GM12878 (cell line): Measurements from ENCODE around the gene ADAMTS13. TPM values are rescaled to one million over a fixed set of nuclear protein-coding genes. Genes with fewer than 3 reads are reported as not detected.

Experiments
- ATAC-seq: fragments of 200-7000 bp; cut with Tn5 transposase; 3 replicates; pipeline ENCODE4 v1.9.1; 2020; ENCODE audit warnings: mild to moderate bottlenecking, moderate library complexity
- BruUV-seq: library from RNA; stranded (reverse); fragments of 400-500 nt; replicated peaks from 2 replicates; lab custom pipeline; 2021; lab: Mats Ljungman, UMichigan
- CTCF ChIA-PET: fragments of 300-600 bp; sonication (Branson Sonifier 250); formaldehyde crosslinking; extraction: SDS; loops from one replicate; lab custom pipeline; 2021; ENCODE audit warnings: inconsistent platforms; lab: Yijun Ruan, JAX
- POLR2A ChIA-PET: fragments of 350-600 bp; formaldehyde crosslinking; extraction: SDS; loops from one replicate; lab custom pipeline; 2021; ENCODE audit warnings: inconsistent platforms; lab: Charles Lee
- RAD21 ChIA-PET: fragments of 300-600 bp; sonication (Branson Sonifier 250); formaldehyde crosslinking; loops from one replicate; lab custom pipeline; 2023; ENCODE audit warnings: antibody characterized with exemption; ENCODE audit not compliant: unreplicated experiment; lab: Charles Lee
- SMC1A ChIA-PET: fragments of 300-600 bp; sonication (Branson Sonifier 250); formaldehyde crosslinking; loops from one replicate; lab custom pipeline; 2023; ENCODE audit not compliant: unreplicated experiment, uncharacterized antibody; lab: Charles Lee
- DNase-seq: peaks from one replicate; pipeline ENCODE4 v3.0.0-alpha.2; 2011; ENCODE audit warnings: low read depth, low spot score
- FAIRE-seq: peaks from 3 replicates; lab custom pipeline; 2011; peaks lifted over from hg19 to GRCh38; lab: Jason Lieb, UNC
- H2AFZ ChIP-seq: 2 replicates; pipeline ENCODE4 v1.6.0; 2011; ENCODE audit warnings: low read depth, low read length, control low read depth; ENCODE audit not compliant: control insufficient read depth
- H3K27ac ChIP-seq: 2 replicates; pipeline ENCODE4 v1.5.1; 2011; ENCODE audit warnings: control low read depth; ENCODE audit not compliant: control insufficient read depth, insufficient read depth
- H3K27me3 ChIP-seq, 2 experiments: replicated peaks in 1 of 2; 2 replicates each; pipeline versions ENCODE4 v1.6.0 to v1.6.1; 2011; ENCODE audit warnings: low read length in 1 of 2; ENCODE audit not compliant: control insufficient read depth in 2 of 2, insufficient read depth in 2 of 2
- H3K36me3 ChIP-seq, 2 experiments: 2 replicates each; pipeline ENCODE4 v1.5.1; 2011; ENCODE audit warnings: low read length in 1 of 2; ENCODE audit not compliant: control insufficient read depth in 2 of 2, insufficient read depth in 2 of 2
- H3K4me1 ChIP-seq: 2 replicates; pipeline ENCODE4 v1.6.1; 2011; ENCODE audit warnings: mild to moderate bottlenecking, low read length, moderate library complexity, mixed read lengths; ENCODE audit not compliant: control insufficient read depth, insufficient read depth
- H3K4me2 ChIP-seq: 2 replicates; pipeline ENCODE4 v1.6.0; 2011; ENCODE audit warnings: control low read depth; ENCODE audit not compliant: control insufficient read depth, insufficient read depth
- H3K4me3 ChIP-seq: fragments of 200-600 bp; sonication (generic); 2 replicates; pipeline ENCODE4 v1.5.1; 2016
- H3K79me2 ChIP-seq: 2 replicates; pipeline ENCODE4 v1.6.0; 2011; ENCODE audit warnings: low read length; ENCODE audit not compliant: control insufficient read depth, insufficient read depth
- H3K9ac ChIP-seq: 2 replicates; pipeline ENCODE4 v1.8.0; 2011; ENCODE audit warnings: low read length, control low read depth, mixed read lengths; ENCODE audit not compliant: control insufficient read depth, insufficient read depth
- H3K9me3 ChIP-seq: replicated peaks from 3 replicates; pipeline ENCODE4 v1.5.1; 2011; ENCODE audit warnings: mild to moderate bottlenecking, low read length; ENCODE audit not compliant: control insufficient read depth, insufficient read depth
- H4K20me1 ChIP-seq: 2 replicates; pipeline ENCODE4 v1.6.0; 2011; ENCODE audit not compliant: control insufficient read depth, insufficient read depth
- CEBPZ ChIP-seq: fragments of 150-350 bp; IDR thresholded peaks from 2 replicates; pipeline ENCODE4 v1.6.1; 2016; ENCODE audit warnings: low read depth, low read length
- CHD1 ChIP-seq: IDR thresholded peaks from 2 replicates; pipeline ENCODE4 v1.6.1; 2012; ENCODE audit warnings: low read depth, low read length, improper control_type of control experiment
- CREB1 ChIP-seq: IDR thresholded peaks from 2 replicates; pipeline ENCODE4 v1.6.1; 2012; ENCODE audit warnings: low read depth, mild to moderate bottlenecking, inconsistent platforms
- ESRRA ChIP-seq: IDR thresholded peaks from 2 replicates; pipeline ENCODE4 v1.6.1; 2012; ENCODE audit warnings: mild to moderate bottlenecking, low read length, improper control_type of control experiment
- HSF1 ChIP-seq: fragments of 150-350 bp; IDR thresholded peaks from 2 replicates; pipeline ENCODE4 v1.6.1; 2014; ENCODE audit warnings: mild to moderate bottlenecking, low read depth, low read length
- KAT2A ChIP-seq: conservative IDR thresholded peaks from 2 replicates; pipeline ENCODE4 v1.6.1; 2011; ENCODE audit warnings: low read depth, low read length; ENCODE audit not compliant: control insufficient read depth
- KDM1A ChIP-seq: fragments of 200-600 bp; sonication (generic); IDR thresholded peaks from 2 replicates; pipeline ENCODE4 v1.6.1; 2016; ENCODE audit warnings: borderline replicate concordance
- MTA2 ChIP-seq: fragments of 450-650 bp; IDR thresholded peaks from 2 replicates; pipeline ENCODE4 v1.6.1; 2016; ENCODE audit warnings: low read depth, mild to moderate bottlenecking, moderate library complexity
- NFYA ChIP-seq: IDR thresholded peaks from 2 replicates; pipeline ENCODE4 v1.6.1; 2011; ENCODE audit warnings: low read depth, mild to moderate bottlenecking, low read length, improper control_type of control experiment, borderline replicate concordance
- NFYB ChIP-seq: IDR thresholded peaks from 2 replicates; pipeline ENCODE4 v1.6.1; 2011; ENCODE audit warnings: low read depth, mild to moderate bottlenecking, low read length, improper control_type of control experiment, moderate library complexity; ENCODE audit not compliant: insufficient read depth
- POLR2A ChIP-seq: IDR thresholded peaks from 2 replicates; pipeline ENCODE4 v1.6.1; 2011; ENCODE audit warnings: low read depth, mild to moderate bottlenecking, low read length
- POLR2AphosphoS5 ChIP-seq: IDR thresholded peaks from 2 replicates; pipeline ENCODE4 v1.6.1; 2011; ENCODE audit warnings: mild to moderate bottlenecking, low read length, inconsistent platforms
- RAD21 ChIP-seq: IDR thresholded peaks from 2 replicates; pipeline ENCODE4 v1.6.1; 2011; ENCODE audit warnings: mild to moderate bottlenecking, low read depth, low read length, moderate library complexity; ENCODE audit not compliant: insufficient read depth
- SRF ChIP-seq, 2 experiments: IDR thresholded peaks; 2 replicates each; pipeline ENCODE4 v1.6.1; 2011; ENCODE audit warnings: low read depth in 2 of 2, low read length in 2 of 2, mild to moderate bottlenecking in 1 of 2, moderate library complexity in 1 of 2
- ZNF384 ChIP-seq: IDR thresholded peaks from 2 replicates; pipeline ENCODE4 v1.6.1; 2012; ENCODE audit warnings: low read depth, mild to moderate bottlenecking, low read length, improper control_type of control experiment, borderline replicate concordance
- WGBS: methylation state at CpG from one replicate; pipeline ENCODE4 v1.1.6; 2016; ENCODE audit warnings: low lambda C conversion rate; ENCODE audit not compliant: insufficient replicate concordance, insufficient coverage; ENCODE audit errors: missing lambda C conversion rate; 5-methylcytosine and 5-hydroxymethylcytosine counted together
- in situ Hi-C: fragments of 300-500 bp; cut with MboI; formaldehyde crosslinking; loops from 9 replicates; pipeline ENCODE4 v1.14.3; 2018; ENCODE audit warnings: mixed read lengths
- intact Hi-C: fragments of 100-400 bp; cut with micrococcal nuclease; formaldehyde crosslinking; loops from one replicate; pipeline ENCODE4 v1.14.2; 2022; ENCODE audit not compliant: unreplicated experiment
- polyA plus RNA-seq, 11 experiments: library from polyadenylated mRNA; depleted of rRNA in 4 of 11; unstranded in 6 of 11; stranded (reverse) in 5 of 11; fragments of >200 nt; fragmentation: Nextera tagmentation in 4 of 11; fragmentation: Illumina TruSeq in 1 of 11; extraction: Ambion mirVana in 4 of 11; extraction: Trizol in 1 of 11; gene quantifications; 1 replicate in 1 of 11; 2 replicates in 10 of 11; pipeline versions ENCODE4 v1.2.1 to v1.2.3, GENCODE V29; 2011 to 2016; ENCODE audit warnings: inconsistent platforms in 2 of 11, missing spikeins in 2 of 11, low read depth in 1 of 11
- total RNA-seq, 4 experiments: library from RNA; depleted of rRNA in 3 of 4; stranded (reverse); fragments of >200 nt in 3 of 4; fragmentation: Illumina TruSeq in 1 of 4; extraction: Trizol in 1 of 4; gene quantifications; 2 replicates each; pipeline versions ENCODE4 v1.2.1 to v1.2.3, GENCODE V29; 2013 to 2021
- TF ChIP-seq, protein P1 (sequence below): fragments of 450-650 bp; IDR thresholded peaks from 2 replicates; pipeline ENCODE4 v1.6.1; 2018; ENCODE audit warnings: borderline replicate concordance, mild to moderate bottlenecking; ENCODE audit not compliant: partially characterized antibody

ADAMTS13 gene
- total and polyA plus RNA-seq, 10 of the 15 experiments (the other 5 are each of a cell fraction or from before 2014, with no cell fraction given) = 0.08 to 2.4 (median 0.28) TPM

DNA sequence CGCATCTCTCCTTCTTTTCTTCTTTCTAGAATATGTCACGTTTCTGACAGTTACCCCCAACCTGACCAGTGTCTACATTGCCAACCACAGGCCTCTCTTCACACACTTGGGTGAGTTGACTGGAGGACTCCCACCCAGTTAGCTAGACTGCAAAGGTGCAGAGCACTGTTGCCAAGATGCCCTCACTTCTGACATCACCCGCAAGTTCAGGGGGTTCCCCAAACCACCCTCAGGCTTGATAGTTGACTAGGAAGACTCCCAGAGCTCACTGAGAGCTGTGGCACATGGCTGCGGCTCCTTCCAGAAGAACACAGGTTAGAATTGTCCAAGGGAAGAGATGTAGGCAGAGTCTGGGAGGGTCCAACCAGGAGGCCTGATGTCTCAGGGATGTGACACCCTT, 17.2 kb downstream of the ADAMTS13 start (continued):
- TF ChIP-seq CEBPZ = no peak
- no peak for TF ChIP-seq ESRRA

GRCh38 chr9:133440874-133441273, 18.7 kb downstream of the ADAMTS13 start:
- FAIRE-seq (no peak), ATAC-seq (peak; percentile 22), DNase-seq (no peak)
- Histone ChIP-seq H3K9me3 (no peaks in the 10 kb centered on the region), H4K20me1 (no peaks in the 10 kb centered on the region), H3K27ac (no peak overlapping the region), H3K9ac (no peak overlapping the region), H3K27me3 (peaks cover 0 to under 1% of the 10 kb centered on the region in 2 experiments; a peak in 2 of 4 replicates), H3K36me3 (no peaks in the 10 kb centered on the region), H3K4me3 (no peak overlapping the region), H3K4me2 (no peak overlapping the region), H2AFZ (peak overlapping the region; percentile 13; the same call in 1 of the 2 replicates), H3K79me2 (no peaks in the 10 kb centered on the region), H3K4me1 (peaks cover 4% of the 10 kb centered on the region; the same call in 1 of the 2 replicates)
- SMC1A ChIA-PET = no interaction called here
- RAD21 ChIA-PET = no interaction called here
- WGBS = 56% methylated on average over 10 of the region's 12 CpGs
- intact Hi-C loops (no loop called here), in situ Hi-C loops (no loop called here)
- no TSS peak for BruUV-seq
- POLR2A ChIA-PET = no interaction called here
- CTCF ChIA-PET = interaction anchor here (1.4 kb wide), 1 partner anchor 46 kb away, joined by 4 read pairs; no protein-coding TSS in a partner anchor
- TF ChIP-seq HSF1 = no peak
- TF ChIP-seq MTA2 = no peak
- no peak for TF ChIP-seq NFYA
- TF ChIP-seq POLR2A = peak; percentile 33; the same call in 1 of the 2 replicates
- no peak for TF ChIP-seq KAT2A
- TF ChIP-seq CREB1 = peak; percentile 77
- peak; percentile 86 to 90 for TF ChIP-seq SRF (IDR thresholded peaks at IDR 0.05; ENCODE audit: low read depth in 2 of 2, low read length in 2 of 2)
- no peak for TF ChIP-seq POLR2AphosphoS5
- no peak for TF ChIP-seq RAD21
- TF ChIP-seq NFYB = 0 out of 2 replicates have a peak, but pooled peaks have one; percentile 16
- no peak for TF ChIP-seq ZNF384
- TF ChIP-seq, protein P1, sequence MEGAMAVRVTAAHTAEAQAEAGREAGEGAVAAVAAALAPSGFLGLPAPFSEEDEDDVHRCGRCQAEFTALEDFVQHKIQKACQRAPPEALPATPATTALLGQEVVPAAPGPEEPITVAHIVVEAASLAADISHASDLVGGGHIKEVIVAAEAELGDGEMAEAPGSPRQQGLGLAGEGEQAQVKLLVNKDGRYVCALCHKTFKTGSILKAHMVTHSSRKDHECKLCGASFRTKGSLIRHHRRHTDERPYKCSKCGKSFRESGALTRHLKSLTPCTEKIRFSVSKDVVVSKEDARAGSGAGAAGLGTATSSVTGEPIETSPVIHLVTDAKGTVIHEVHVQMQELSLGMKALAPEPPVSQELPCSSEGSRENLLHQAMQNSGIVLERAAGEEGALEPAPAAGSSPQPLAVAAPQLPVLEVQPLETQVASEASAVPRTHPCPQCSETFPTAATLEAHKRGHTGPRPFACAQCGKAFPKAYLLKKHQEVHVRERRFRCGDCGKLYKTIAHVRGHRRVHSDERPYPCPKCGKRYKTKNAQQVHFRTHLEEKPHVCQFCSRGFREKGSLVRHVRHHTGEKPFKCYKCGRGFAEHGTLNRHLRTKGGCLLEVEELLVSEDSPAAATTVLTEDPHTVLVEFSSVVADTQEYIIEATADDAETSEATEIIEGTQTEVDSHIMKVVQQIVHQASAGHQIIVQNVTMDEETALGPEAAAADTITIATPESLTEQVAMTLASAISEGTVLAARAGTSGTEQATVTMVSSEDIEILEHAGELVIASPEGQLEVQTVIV = no peak
- TF ChIP-seq KDM1A = no peak
- TF ChIP-seq CHD1 = no peak
- no peak for TF ChIP-seq ESRRA
